Memory B cell (primary cell): ENCODE data around the gene RDH12.
"Not testable (repeated sequence)": the region's sequence is repeated elsewhere in the genome, so short reads cannot be mapped to it uniquely, and the experiment has no call there.

Experiments
- ATAC-seq: fragments of 150-1000 bp; cut with Tn5 transposase; 2 replicates; pipeline ENCODE4 v1.10.0; 2021; ENCODE audit warnings: low read depth, mild to moderate bottlenecking, moderate library complexity
- DNase-seq, 2 donors: peaks; one replicate each; pipeline ENCODE4 v3.0.0; 2022; ENCODE audit warnings: low spot score in 2 of 2
- H3K27ac Mint-ChIP-seq: one replicate; pipeline ENCODE4 v1.8.0; 2022; ENCODE audit warnings: mild to moderate bottlenecking, moderate library complexity, mixed read lengths
- H3K27me3 Mint-ChIP-seq: one replicate; pipeline ENCODE4 v1.8.0; 2022; ENCODE audit warnings: mixed read lengths
- H3K36me3 Mint-ChIP-seq: one replicate; pipeline ENCODE4 v1.8.0; 2022; ENCODE audit warnings: mild to moderate bottlenecking, mixed read lengths
- H3K4me1 Mint-ChIP-seq: one replicate; pipeline ENCODE4 v1.8.0; 2022; ENCODE audit warnings: mixed read lengths
- H3K4me3 Mint-ChIP-seq: one replicate; pipeline ENCODE4 v1.8.0; 2022; ENCODE audit warnings: mild to moderate bottlenecking, moderate library complexity, mixed read lengths
- H3K9me3 Mint-ChIP-seq: one replicate; pipeline ENCODE4 v1.8.0; 2022; ENCODE audit warnings: mixed read lengths

RDH12 gene

DNA sequence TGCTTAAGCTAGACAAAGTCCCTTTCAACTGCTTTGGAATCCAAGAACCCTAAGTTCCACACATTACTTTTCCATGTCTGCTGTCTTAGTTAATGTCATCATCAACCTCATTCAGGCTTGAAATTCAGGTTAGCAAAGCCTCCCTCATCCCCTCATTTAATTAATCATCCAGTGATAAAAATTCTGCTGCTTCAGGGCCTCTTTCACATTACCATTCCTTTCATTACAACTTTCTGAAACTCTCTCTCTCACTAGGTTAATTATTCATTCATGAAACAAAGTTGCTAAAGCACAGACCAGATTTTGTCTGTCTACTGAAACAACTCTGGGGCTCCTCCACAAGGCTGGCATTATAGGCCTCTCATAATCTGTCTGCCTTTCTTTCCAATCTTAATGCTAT lies 17.8 kb upstream of the RDH12 start:
- DNase-seq (no peak), ATAC-seq (no peak)
- no peaks in the 10 kb centered on the region for H3K27me3 Mint-ChIP-seq
- peak overlapping the region; percentile 4 for H3K27ac Mint-ChIP-seq
- no peaks in the 10 kb centered on the region for H3K9me3 Mint-ChIP-seq
- H3K4me3 Mint-ChIP-seq = no peak overlapping the region
- peaks cover 22% of the 10 kb centered on the region for H3K36me3 Mint-ChIP-seq
- peaks cover 4% of the 10 kb centered on the region for H3K4me1 Mint-ChIP-seq

DNA sequence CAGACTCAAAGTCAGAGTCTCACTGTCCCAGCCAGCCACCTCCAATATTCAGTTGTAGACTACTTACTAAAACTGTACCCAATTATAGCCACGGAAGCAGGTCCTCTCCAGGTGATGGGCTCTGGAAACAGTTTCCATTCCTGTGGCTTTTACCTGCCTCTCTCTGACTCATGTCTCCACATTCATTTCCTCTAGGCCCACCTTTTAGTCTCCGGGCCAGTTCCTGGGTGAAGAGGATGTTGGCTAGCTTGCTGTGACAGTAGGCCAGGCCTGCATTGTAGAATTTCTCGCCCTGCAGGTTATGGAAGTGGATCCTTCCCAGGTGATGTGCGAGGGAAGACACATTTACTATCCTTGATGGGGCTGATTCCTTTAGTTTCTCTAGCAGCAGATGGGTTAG lies 11.7 kb upstream of the RDH12 start:
- DNase-seq (no peak), ATAC-seq (no peak)
- Mint-ChIP-seq H3K36me3 (peaks cover 35% of the 10 kb centered on the region), H3K4me1 (peaks cover 5% of the 10 kb centered on the region), H3K27ac (no peak overlapping the region), H3K27me3 (no peaks in the 10 kb centered on the region), H3K9me3 (no peaks in the 10 kb centered on the region), H3K4me3 (no peak overlapping the region)

DNA sequence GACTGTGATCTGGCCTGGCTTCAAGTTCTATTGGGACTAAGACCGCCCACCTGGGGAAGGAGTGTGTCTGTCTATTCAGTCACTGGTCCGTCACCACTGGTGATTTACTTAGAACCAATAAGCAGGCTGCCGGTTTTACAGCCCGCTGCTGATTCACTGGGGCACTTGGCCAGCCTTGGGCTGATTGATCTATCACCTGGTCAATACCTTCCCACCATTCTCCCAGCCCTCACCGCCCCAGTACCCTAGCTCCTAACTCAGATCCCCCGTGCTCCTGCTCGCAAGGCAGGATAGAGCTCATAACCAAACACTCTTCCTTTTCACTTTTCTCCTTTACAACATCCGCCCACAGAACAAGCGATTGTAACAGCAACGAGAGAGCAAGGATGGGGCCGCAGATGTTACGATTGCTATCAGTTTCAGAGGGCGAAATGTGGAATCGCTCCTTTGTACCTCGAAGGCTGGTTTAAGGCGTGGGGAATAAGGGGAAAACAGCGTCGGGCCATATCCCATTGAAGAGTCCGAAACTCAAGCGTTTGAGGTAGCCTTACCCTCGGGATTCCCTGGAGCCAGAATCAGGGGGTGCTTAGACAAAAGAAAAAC lies 6.8 kb upstream of the RDH12 start:
- Mint-ChIP-seq H3K4me3 (peak overlapping the region; percentile 85), H3K4me1 (peaks cover 6% of the 10 kb centered on the region), H3K9me3 (no peaks in the 10 kb centered on the region), H3K27me3 (no peaks in the 10 kb centered on the region), H3K27ac (peak overlapping the region; percentile 82), H3K36me3 (peaks cover 13% of the 10 kb centered on the region)
- ATAC-seq (peak; percentile 62), DNase-seq (peak in 1 of 2 donors; percentile 29)

DNA sequence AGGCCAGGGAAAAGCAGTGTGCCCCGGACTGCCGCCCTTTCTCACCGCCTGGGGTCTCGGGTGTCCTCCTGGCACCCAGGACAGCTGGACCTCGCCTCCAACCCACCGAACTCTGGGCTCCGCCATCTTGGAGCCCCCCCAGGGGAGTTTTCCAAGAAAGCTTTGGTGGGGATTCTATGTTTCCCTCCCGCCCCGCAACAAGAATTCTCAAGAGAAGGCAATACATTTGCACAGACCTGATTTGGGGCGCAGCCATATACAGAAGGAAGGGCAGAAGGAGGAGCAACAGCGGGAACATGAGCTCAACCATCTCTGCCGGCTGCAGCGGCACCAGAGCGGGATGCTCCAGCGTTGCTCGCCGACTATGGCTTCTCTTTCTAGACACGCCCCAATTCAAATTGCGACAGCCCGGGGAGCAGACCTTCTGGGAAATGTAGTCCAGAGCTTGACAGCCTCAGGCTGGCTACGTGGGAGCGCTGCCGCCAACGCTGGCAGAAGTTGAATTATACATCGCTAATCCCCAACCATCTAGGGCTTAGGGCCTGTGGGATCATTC lies 6.2 kb upstream of the RDH12 start, which contains the start of gene RDH11:
TSS of gene RDH11 (minus strand) at position 371 of the 556 bp plus-strand sequence. CDS start at position 310, 61 bp downstream.
- H3K27ac Mint-ChIP-seq = peak within 1 kb of the TSS; percentile 82
- H3K9me3 Mint-ChIP-seq = no peaks in the 10 kb centered on the region
- H3K4me3 Mint-ChIP-seq = peak within 1 kb of the TSS; percentile 85
- DNase-seq (peak; percentile 55 to 66), ATAC-seq (peak; percentile 95)
- H3K4me1 Mint-ChIP-seq = peaks cover 6% of the 10 kb centered on the region
- no peaks in the 10 kb centered on the region for H3K27me3 Mint-ChIP-seq
- H3K36me3 Mint-ChIP-seq = peaks cover 9% of the 10 kb centered on the region

DNA sequence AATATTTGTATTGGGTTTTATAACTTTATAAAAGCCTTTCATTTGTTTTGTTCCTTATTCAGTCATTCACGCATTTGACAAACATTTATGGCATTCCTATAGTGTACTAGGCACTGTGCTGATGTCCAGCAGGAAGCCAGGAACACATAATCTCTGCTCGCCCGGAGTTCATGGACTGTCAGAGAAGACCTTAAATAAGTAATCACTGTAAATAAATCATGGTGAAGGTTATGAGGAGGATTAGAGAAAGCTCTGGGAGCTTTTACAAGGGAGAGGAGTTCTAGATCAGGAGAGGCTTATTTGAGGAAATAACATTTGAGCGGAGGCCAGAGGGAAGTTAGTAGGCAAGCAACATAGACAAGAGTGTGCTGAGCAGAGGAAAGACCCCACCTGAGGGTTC lies 4.7 kb upstream of the RDH12 start:
- no peak overlapping the region for H3K4me3 Mint-ChIP-seq

DNA sequence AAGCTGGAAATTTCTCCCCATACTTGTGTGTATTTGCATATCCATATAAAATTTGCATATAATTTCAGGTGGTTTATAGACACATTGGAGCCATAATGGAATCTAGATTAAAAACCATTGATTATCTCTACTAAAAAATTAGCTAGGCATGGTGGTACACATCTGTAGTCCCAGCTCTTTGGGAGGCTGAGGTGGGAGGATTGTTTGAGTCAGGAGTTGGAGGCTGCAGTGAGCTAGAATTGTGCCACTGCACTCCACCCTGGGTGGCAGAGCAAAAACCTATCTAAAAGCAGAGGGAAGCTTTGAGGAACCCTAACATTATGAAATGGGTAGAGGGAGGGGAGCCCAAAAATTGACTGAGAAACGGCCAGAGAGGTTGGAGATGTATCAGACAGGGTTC lies 3.5 kb upstream of the RDH12 start:
- ATAC-seq (no peak), DNase-seq (no peak)
- Mint-ChIP-seq H3K27me3 (no peaks in the 10 kb centered on the region), H3K9me3 (no peaks in the 10 kb centered on the region), H3K27ac (no peak overlapping the region), H3K4me1 (peaks cover 6% of the 10 kb centered on the region), H3K36me3 (no peaks in the 10 kb centered on the region), H3K4me3 (no peak overlapping the region)

More for the DNA sequence above, 4.7 kb upstream of the RDH12 start:
- no peaks in the 10 kb centered on the region for H3K9me3 Mint-ChIP-seq
- H3K27me3 Mint-ChIP-seq = no peaks in the 10 kb centered on the region
- H3K27ac Mint-ChIP-seq = no peak overlapping the region
- DNase-seq (no peak), ATAC-seq (no peak)
- peaks cover 4% of the 10 kb centered on the region for H3K36me3 Mint-ChIP-seq
- peaks cover 6% of the 10 kb centered on the region for H3K4me1 Mint-ChIP-seq

DNA sequence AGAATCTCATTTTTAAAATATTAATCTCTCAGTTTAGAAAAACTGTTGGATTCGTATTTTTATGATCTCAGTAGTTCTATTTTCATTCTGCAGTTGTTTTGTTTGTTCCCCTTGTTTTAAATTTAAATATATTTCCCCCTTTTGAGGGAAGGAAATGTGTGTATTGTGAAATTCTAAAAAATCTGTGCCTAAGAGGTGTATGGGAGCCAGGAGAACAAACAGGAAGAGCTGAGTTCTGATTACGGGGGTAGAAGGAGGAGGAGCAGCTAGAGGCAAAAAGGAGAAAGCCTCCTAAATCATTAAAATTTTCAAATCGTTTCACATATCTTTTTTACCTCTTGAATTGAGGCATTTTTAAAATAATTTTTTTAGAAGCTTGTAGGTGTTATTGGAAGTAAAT lies 2.3 kb downstream of the RDH12 start:
- Mint-ChIP-seq H3K4me1 (peaks cover 4% of the 10 kb centered on the region), H3K27ac (no peak overlapping the region), H3K27me3 (no peaks in the 10 kb centered on the region), H3K36me3 (no peaks in the 10 kb centered on the region), H3K4me3 (no peak overlapping the region), H3K9me3 (no peaks in the 10 kb centered on the region)
- ATAC-seq = no peak
- no peak for DNase-seq

DNA sequence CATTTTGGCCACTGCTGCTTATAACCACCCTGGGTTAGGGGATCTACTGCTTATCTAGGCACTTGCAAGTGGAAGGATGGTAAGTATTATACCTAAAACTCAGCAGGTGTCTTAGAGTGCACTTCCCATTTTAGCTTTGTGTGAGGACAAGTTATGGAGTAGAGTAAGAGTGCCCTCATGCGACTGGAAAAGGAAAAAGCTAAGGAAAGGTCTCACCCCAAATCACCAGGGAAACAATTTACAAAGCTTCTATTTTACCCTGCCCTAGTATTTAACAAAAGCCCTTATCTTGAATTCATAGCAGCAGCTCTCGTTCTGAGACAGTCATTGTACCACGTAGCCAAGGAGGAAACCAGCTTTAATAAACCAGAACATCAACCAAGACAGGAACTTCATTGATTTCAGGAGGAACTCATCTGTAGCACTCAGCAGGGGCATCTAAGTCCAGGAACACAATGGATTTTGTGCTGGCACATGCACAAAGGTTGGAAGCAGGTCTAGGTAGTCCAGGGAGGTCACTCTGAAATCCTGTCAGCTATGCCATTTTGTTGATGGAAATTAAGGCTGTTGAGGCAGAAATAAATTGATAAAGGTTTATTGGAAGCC lies 2.9 kb downstream of the RDH12 start:
- H3K4me3 Mint-ChIP-seq = no peak overlapping the region
- H3K36me3 Mint-ChIP-seq = no peaks in the 10 kb centered on the region

DNA sequence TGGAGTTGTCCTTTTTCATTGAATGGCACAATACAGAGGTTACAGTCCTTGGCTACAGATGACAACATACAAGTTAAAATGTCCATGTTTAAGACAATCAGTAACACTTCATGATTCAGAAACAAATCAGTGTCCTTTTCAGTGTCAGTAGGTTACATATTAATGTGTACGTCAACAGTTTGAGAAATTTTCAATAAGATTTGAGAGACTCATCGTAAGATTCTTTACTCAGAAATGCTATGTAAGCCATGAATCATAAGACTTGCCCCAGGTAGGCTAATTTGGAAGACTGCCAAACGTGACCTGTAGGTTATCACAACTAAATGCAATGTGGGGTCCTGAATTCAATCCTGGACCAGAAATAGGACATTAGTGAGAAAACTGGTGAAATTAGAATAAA lies 3.5 kb downstream of the RDH12 start:
- Mint-ChIP-seq H3K27me3 (no peaks in the 10 kb centered on the region), H3K36me3 (no peaks in the 10 kb centered on the region), H3K27ac (no peak overlapping the region), H3K4me1 (peaks cover 4% of the 10 kb centered on the region), H3K9me3 (peaks cover 2% of the 10 kb centered on the region), H3K4me3 (no peak overlapping the region)
- ATAC-seq (no peak), DNase-seq (no peak)

More for the DNA sequence above, 2.9 kb downstream of the RDH12 start:
- no peak overlapping the region for H3K27ac Mint-ChIP-seq
- DNase-seq = peak; percentile 16 to 50
- ATAC-seq = peak; percentile 90
- peaks cover 4% of the 10 kb centered on the region for H3K4me1 Mint-ChIP-seq
- no peaks in the 10 kb centered on the region for H3K9me3 Mint-ChIP-seq
- H3K27me3 Mint-ChIP-seq = no peaks in the 10 kb centered on the region

DNA sequence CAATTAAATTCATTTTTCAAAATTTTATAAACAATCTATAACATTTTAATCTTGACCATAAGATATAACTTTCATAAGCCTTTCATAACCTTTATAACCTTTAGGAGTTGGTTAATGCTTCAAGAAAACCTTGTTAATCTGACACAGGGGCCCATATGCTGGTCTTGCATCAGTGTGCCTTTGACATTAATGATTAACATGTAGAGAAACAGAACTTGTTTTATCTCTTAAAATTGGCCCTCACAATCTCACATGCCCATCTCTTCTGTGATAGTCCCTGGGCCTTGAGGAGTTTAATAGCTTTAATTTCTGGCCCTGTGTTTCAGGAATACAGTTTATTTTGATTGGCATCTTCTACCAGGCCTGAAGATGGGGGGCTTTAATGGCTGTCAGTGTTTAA lies 7.7 kb downstream of the RDH12 start:
- not testable (repeated sequence) for DNase-seq, H3K4me3 Mint-ChIP-seq, ATAC-seq, H3K9me3 Mint-ChIP-seq, H3K27me3 Mint-ChIP-seq, H3K36me3 Mint-ChIP-seq, H3K27ac Mint-ChIP-seq, H3K4me1 Mint-ChIP-seq

DNA sequence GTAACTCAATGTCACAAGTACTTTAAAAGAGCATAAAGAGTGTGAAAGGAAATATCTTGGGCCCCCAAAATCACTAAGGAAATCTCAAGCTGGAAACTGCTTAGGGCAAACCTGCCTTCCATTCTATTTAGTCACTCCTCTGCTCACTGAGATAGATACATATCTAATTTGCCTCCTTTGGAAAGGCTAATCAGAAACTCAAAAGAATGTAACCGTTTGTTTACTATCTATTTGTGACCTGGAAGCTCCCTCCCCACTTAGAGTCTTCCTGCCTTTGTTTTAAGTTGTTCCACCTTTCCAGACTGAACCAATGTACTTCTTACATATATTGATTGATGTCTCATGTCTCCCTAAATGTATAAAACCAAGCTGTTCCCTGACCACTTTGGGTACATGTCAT lies 8.1 kb downstream of the RDH12 start:
- H3K9me3 Mint-ChIP-seq, H3K4me1 Mint-ChIP-seq, H3K36me3 Mint-ChIP-seq, H3K4me3 Mint-ChIP-seq, H3K27ac Mint-ChIP-seq, ATAC-seq, H3K27me3 Mint-ChIP-seq, DNase-seq: not testable (repeated sequence)

DNA sequence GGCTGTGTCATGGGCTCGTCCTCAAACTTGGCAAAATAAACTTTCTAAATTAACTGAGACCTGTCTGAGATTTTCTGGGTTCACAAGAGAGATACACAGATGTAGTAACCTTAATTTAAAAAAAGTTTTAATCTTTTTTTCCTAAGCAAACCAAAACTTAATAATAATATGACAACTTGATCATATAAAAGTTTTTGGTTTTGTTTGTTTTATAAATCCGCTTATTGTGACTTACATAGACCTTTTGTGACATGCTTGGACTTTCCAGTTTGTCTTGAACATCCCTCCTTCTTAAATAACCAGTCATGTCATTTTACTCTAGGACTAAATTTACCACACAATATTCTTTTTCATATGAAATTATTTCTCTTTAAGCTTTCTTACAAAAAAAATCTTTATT lies 8.5 kb downstream of the RDH12 start:
- peaks cover 6% of the 10 kb centered on the region for H3K27me3 Mint-ChIP-seq
- H3K4me1 Mint-ChIP-seq = no peaks in the 10 kb centered on the region
- H3K36me3 Mint-ChIP-seq = no peaks in the 10 kb centered on the region
- ATAC-seq = no peak
- H3K4me3 Mint-ChIP-seq = no peak overlapping the region
- H3K27ac Mint-ChIP-seq = no peak overlapping the region
- H3K9me3 Mint-ChIP-seq = peaks cover 5% of the 10 kb centered on the region
- DNase-seq = no peak

DNA sequence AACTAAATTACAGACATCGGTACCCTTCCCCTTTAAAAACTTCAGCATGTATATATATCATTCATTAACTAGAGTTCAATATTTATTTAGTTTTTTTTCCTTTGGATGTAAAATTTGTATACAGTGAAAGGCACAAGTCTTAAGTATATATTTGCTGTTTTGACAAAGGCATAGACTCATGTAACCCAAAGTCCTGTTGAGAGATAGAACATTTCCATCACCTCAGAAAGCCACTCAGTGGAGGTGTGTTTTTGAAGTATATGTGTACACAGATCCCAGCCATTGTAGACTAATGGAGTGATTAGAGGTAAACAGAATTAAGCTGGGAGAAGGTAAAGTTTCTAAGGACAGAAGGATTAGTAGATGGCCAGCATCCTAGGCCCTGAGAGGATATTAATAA lies 15.4 kb downstream of the RDH12 start:
- DNase-seq (no peak), ATAC-seq (no peak)
- no peak overlapping the region for H3K4me3 Mint-ChIP-seq
- no peaks in the 10 kb centered on the region for H3K9me3 Mint-ChIP-seq
- H3K4me1 Mint-ChIP-seq = no peaks in the 10 kb centered on the region
- peaks cover 6% of the 10 kb centered on the region for H3K27me3 Mint-ChIP-seq
- no peak overlapping the region for H3K27ac Mint-ChIP-seq
- no peaks in the 10 kb centered on the region for H3K36me3 Mint-ChIP-seq

DNA sequence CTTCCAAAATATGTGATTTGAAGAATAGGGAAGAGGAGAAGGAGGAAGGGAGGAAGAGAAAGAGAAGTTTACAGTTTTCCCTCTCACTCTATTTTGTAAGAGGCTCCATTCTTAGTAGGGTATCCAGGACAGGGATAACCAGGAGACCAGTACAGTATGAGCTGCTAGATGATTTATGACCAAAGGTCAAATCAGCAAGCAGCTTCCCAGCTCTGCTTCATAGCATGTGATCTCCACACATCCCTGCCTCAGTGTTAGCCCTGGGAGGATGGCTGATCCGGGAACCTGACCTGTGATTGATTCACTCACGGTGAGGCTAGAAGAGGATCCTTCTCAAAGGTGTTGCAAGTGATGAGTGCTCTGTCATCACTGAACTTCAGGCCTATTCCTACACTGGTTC lies 16.6 kb downstream of the RDH12 start:
- no peak for DNase-seq
- Mint-ChIP-seq H3K36me3 (no peaks in the 10 kb centered on the region), H3K27me3 (peaks cover 5% of the 10 kb centered on the region), H3K27ac (no peak overlapping the region), H3K4me3 (no peak overlapping the region), H3K9me3 (no peaks in the 10 kb centered on the region), H3K4me1 (peaks cover 3% of the 10 kb centered on the region)
- no peak for ATAC-seq

DNA sequence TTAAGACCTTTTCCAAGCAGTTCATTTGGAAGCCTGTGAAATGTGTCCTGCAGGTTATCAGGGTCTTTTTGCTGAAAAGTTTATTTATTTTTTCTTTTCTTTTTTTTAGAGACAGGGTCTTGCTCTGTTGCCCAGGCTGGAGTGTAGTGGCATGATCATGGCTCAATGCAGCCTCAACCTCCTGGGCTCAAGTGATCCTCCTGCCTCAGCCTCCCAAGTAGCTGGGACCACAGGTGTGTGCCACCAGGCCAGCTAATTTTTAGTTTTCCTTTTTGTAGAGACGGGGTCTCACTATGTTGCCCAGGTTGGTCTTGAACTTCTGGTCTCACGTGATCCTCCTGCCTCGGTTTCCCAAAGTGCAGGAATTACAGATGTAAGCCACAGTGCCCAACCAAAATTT lies 17.7 kb downstream of the RDH12 start:
- DNase-seq, ATAC-seq: not testable (repeated sequence)

More for the DNA sequence above, 17.7 kb downstream of the RDH12 start:
- not testable (repeated sequence) for H3K9me3 Mint-ChIP-seq, H3K27me3 Mint-ChIP-seq, H3K4me3 Mint-ChIP-seq, H3K36me3 Mint-ChIP-seq, H3K27ac Mint-ChIP-seq, H3K4me1 Mint-ChIP-seq
